A172 (cell line): ENCODE measurements around the gene KIAA1217. TPM values are rescaled to one million over a fixed set of nuclear protein-coding genes. Genes with fewer than 3 reads are reported as not detected.
"Not testable (repeated sequence)": the region's sequence is repeated elsewhere in the genome, so short reads cannot be mapped to it uniquely, and the experiment has no call there.

Experiments
- DNase-seq: peaks from one replicate; pipeline ENCODE4 v3.0.0-alpha.2; 2015; ENCODE audit warnings: low spot score
- total RNA-seq: library from RNA; depleted of rRNA; stranded (reverse); fragments of >200 nt; shearing (Covaris generic); gene quantifications from 2 replicates; pipeline ENCODE4 v1.2.3, GENCODE V29; 2014

Gene KIAA1217
- total RNA-seq, 1 experiment from 2014 or later, result 4.7 TPM

DNA sequence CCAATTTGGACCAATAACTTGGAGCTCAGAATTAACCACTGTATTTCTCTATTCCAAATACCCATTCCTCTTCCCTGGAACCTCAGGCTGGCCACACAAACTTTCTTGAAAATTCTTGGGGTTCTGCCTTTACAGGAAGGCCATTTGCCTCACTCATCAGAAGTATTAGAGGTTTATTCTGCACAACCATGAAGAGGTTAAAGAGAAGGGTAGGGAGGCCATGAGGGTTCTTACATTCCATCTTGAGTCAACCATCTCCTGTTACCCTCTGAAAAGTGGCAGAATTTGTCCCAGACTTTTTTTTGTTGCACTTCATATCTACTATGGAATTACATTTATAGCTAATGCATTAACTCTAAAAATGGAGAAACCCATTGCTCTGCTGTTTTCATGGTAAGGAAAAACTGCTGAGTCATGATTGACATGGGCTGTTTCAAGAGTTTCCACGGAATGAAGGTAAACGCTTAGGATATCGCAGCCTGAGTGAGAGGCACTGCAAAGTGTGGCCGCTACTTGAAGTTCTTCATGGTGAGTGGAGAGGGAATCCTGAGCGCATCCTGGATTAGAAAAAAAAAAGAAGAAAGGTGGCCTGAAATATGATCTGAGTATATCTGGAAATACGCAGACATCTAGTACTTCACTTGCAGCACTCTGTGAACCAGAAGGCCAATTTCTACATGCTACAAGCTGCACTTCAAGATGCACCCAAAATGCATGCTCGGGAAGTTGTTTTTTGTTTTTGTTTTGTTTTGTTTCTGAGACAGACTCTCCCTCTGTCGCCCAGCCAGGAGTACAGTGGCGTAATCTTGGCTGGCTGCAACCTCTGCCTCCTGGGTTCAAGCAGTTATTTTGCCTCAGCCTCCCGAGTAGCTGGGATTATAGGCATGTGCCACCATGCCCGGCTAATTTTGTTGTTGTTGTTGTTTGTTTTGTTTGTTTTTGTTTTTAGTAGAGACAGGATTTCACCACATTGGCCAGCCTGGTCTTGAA lies 83.7 kb downstream of the KIAA1217 start:
- DNase-seq, result no peak

DNA sequence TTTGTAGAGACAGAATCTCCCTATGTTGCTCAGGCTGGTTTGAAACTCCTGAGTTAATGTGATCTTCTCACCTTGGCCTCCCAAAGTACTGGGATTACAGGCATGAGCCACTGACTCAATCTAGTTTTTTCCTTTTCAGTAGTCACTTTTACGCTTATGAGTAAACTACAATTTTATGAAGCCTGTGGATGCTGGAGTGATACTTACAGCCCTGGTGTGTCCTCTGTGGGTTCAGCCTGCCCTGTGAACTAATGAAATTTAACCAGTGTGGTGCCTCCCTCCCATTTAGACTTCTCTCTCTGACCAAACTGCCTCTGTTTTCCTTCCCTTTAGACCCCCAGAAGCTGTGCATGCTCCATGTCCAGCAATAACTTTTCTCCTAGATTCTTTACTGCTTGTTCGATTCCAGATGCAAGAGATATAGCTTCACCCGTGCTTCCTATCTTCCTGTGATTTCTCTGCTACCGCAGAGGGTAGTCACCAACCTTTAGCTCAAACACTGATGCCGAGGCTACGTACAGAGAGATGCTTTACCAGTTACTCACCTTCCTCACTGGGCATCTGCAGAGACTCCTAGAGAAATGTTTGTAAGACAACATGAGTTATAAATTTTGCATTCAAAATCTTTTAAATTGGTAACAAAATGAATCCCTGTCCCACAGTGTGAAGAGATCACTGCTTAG lies 90.8 kb downstream of the KIAA1217 start:
- DNase-seq, result peak; percentile 56

GRCh38 chr10:24303522-24304310 lies 94.8 kb downstream of the KIAA1217 start:
- DNase-seq, result no peak

DNA sequence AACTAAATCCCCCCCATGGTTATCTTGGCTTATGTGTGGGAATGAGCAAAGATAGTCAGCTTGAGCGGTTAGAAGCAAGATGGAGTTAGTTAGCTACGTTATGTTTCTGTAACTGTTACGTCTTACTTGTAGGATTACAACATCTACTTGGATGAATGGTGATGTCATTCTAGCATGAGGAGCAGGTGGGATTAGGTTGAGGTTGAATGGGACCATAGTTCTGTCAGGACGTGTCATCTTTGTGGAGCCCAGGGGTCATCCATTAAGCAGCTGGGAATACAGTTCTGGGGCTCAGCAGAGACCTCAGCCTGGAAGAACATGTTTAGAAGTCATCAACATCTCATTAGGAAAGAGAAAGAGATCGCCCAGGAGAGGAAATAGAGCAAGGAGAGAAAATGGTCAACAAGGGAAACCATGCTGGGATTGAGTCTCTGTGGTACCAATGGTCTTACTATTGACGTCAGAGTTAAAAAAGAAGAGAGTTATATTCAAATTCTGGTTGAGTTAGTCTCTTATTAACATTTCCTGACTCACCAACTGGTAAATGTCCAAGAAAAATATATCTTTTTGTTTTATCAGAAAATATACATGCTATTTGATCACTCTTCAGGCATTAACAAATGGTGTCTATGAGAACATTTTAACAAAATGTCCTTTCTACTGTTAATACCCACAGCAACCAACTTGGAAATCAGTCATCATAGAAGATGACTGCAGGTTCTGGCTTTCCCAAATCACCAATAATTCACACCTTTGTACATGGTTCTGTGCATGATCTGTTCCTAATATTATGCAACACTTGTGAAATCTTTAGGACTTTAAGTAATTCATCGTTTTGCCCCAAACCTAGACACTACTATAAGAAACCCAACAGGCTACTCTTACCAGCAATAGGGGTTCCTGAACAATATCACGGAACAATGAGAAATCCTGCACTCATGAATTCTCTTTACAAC lies 96.9 kb downstream of the KIAA1217 start:
- DNase-seq, result no peak

DNA sequence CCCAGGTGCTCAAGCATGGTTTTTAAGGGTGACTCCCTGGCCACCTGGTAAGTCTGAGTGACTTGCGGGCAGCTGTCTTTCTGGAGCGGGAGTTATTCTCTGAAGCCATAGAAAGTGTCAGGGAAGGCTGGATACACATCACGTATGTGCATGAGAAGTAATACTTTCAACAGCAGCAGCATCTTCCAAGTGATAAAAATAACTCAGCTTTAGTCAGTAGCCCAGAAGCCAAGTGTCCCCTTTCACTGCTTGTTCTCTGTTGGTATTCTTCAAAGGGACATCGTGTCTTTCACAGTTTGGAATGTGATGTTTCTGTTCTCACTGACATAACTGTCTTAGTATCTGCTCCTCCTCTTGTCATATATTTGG lies 97.6 kb downstream of the KIAA1217 start:
- no peak for DNase-seq

GRCh38 chr10:24307116-24307515 lies 98.2 kb downstream of the KIAA1217 start:
- DNase-seq, result no peak

DNA sequence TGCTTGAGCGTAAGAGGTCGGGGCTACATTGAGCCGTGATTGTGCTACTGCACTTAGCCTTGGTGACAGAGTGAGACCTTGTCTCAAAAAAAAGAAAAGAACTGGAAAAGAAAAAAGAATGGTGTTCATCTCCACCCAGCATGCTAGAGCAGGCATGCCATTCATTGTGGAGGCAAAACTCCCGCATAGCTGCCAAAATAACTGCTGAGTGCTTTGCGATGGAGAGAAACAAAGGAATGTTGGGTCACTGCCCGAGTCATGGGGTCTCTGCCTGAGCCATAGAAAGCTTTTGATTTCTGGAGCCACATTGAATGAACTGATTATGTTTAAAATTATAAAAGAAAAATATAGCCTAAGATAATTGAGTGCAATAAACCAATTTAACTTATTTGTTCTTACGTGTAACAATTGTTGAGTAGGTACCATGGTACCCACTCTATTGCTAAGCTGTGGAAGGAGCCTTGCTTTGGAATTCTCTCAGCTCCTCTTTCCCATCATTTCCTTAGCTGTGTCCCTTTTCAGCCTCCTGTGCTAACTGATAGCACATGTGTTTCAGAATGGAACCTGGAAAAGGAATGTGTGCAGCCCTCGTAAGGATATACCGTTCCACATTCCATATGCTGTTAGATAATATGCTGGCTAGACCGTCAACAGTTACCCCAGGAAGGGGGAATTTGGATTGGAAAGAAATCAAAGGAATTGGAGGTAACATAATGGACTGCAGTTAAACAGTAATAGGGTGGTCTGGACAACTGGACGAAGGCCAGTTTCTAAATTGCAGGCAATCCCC lies 99.0 kb downstream of the KIAA1217 start:
- no peak for DNase-seq

DNA sequence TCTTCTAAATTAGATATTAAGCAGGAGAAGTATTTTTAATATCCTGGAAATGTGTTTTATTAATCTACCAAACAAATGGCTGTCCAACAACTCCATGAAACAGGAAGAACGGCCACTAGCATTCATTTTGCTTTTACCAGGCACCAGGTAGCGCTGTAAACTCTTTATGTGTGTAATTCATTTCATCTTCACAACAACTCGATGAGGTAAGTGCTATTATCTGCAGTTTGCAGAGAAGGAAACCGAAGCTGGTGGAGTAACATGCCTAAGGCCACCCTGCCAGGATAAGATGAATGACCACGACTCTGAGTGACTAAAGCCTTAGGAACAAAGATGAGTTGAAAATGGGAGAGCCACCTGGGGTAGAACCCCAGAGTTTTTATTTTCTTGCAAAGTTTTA lies 101.2 kb downstream of the KIAA1217 start:
- no peak for DNase-seq

DNA sequence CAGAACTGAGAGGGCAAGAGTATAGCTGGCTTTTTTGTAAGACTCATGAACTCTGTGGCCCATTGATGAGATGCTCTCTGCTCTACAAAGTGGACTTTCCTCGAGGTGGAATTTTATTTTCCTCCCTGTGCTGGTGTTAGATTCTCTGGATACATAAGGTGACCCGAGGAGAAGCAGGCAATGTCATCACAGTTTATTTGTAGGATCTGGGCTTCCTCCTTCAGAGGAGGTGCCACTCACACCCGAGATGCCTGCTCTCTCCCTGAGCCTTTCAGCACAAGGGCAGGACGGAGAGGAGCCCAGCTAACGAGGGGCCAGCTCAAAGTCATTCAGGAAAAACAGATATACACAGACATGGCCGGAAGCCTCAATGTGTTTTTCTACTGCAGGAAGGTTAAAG lies 103.0 kb downstream of the KIAA1217 start:
- DNase-seq, result no peak

DNA sequence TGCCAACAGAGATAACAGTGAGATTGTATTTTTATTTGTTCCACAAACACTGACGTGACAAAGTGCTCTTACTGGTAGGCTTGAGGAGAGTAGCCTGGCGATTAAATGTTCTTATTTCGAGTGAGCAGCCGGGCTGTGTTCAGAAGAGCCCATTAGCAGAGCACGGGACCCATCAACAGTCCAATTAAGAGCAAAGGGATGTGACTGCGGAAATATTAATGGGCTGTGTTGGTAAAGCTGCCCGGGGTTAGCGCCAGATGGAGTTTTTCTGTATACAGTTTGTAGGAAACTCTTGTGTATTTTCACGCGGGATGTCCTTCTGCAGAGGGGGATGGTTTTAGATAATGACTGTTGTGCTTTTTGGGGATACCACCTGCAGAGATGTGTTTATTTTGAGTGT lies 104.3 kb downstream of the KIAA1217 start:
- no peak for DNase-seq

DNA sequence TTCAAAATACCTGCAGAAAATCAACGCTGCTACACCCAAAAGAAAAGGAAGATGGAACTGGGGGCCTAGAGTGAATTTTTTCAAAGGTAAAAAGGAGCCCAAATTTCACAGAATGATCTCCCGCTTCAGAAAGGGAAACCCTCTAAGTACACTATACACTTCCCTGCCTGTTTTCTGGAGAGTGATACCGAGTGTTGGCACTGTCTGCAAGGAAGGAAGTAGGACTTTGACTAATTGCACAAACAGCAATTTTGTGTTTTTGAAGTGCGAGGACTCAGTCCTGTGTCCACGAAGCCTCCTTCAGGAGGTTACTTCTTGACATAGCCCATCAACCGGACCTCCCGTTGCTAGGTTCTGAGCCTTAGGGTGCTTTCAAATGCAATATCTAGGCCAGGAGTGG lies 106.3 kb downstream of the KIAA1217 start:
- DNase-seq, result no peak

DNA sequence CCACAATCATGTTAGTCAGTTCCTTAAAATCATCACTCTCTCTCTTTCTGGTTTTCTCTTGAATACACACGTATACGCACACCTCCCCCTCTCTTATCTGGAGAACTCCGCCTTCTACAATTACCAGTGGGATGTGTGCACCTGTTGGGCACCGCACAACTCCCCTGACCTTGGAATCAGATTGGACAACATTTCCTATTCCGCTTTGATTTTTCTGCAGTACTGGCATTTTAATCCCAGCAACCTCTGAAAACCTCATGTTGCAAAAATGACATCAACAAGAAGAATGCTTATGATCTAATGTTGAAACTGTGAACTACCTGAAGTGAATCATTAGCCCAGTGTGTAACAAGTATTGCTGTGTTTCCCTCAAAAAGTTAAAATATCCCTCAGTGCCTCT lies 109.6 kb downstream of the KIAA1217 start:
- no peak for DNase-seq

GRCh38 chr10:24320373-24320772 lies 111.4 kb downstream of the KIAA1217 start:
- no peak for DNase-seq

DNA sequence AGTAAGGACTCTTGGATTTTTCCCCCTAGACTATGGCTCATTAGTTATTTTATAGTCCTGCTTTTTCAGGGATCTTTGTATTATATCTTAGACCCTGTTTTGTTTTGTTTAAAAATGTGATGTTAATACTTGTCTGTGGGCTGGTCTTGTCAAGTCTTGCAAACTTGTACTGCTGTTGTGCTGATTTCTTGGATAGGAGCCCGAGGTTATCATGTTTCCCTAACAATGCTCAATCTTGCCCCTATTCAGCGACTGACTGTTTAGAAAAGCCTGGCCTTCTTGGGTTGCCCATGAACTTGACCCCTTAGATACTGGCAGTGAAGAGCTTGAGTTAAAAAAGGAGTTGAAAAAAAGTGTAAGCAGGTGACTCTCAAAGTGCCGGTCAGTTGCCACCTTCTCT lies 115.7 kb downstream of the KIAA1217 start:
- DNase-seq, result no peak

- DNase-seq, result no peak
These were observed 122.5 kb downstream of the KIAA1217 start for GRCh38 chr10:24331457-24331856.

DNA sequence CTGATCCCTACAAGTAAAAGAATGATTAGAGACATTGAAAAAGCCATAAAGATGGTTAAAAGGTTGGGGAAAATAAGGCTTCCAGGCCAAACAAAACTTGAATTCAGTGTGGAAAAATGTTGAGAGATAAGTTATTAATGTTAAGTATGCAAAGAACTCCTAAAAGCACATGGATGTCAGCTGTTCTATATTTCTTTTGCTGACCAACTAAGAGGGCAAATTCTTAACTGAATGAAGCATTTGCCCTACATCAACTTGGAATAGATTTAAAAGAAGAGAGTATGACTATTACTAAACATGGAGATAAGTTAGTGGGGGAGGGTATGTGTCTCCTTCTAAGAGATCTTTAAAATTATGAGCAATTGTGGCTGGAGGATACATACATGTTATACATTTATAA lies 124.8 kb downstream of the KIAA1217 start:
- no peak for DNase-seq

DNA sequence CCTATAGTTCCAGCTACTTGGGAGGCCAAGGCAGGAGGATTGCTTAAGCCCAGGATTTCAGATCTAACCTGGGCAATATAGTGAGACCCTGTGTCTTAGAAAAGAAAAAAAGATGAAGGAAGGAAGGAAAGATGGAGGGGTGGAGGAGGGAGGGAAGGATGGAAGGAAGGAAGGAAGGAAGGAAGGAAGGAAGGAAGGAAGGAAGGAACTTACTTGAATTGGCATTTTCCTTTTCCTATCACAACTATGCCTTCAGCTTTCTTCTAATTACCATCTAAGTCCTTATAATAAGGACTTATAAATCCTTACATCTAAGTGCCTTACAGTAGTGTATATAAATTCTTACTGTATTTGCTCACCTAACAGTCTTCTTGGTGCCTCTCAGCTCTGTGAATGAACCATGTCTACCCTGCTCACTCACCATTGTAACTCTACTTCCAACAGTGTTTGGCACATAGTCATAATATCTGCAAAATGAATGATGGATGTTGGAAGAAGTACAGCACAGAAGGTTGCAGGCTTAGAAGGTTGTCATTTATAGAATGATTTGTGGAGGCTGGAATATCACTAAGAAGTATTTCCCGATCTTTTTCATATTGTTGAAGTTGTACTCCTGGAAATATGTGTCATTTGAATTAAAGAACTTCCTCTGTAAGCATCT lies 125.5 kb downstream of the KIAA1217 start:
- DNase-seq, result no peak

DNA sequence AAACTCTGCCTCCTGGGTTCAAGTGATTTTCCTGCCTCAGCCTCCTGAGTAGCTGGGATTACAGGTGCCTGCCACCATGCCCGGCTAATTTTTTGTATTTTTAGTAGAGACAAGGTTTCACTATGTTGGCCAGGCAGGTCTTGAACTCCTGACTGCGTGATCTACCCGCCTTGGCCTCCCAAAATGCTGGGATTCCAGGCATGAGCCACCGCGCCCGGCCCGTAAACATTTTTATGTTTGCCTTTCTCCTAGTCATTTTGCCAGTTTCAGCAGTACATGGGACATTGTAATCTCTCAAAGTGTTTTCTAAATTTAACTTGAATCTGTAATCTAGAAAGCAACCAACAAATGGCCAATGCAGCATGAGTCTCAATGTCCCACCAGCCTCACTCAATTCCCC lies 128.8 kb downstream of the KIAA1217 start:
- not testable (repeated sequence) for DNase-seq

GRCh38 chr10:24339387-24339786 lies 130.4 kb downstream of the KIAA1217 start:
- DNase-seq, result no peak

- no peak for DNase-seq
These were observed 131.5 kb downstream of the KIAA1217 start for GRCh38 chr10:24340446-24340845.
